DND-41 (cell line): ENCODE results near the gene CTU2.

Experiments used
- ATAC-seq: fragments of 200-7000 bp; cut with Tn5 transposase; 3 replicates; pipeline ENCODE4 v1.9.1; 2021; ENCODE audit warnings: low read depth; ENCODE audit not compliant: insufficient read depth
- DNase-seq: peaks from one replicate; pipeline ENCODE4 v3.0.0-alpha.2; 2020
- H2AFZ ChIP-seq: 2 replicates; pipeline ENCODE4 v1.6.0; 2012; ENCODE audit warnings: low read depth, low read length
- H3K27ac ChIP-seq: 2 replicates; pipeline ENCODE4 v1.5.1; 2012; ENCODE audit warnings: low read length, inconsistent platforms
- H3K27me3 ChIP-seq: fragments of 200-600 bp; sonication (generic); 2 replicates; pipeline ENCODE4 v1.6.0; 2012; ENCODE audit warnings: low read length, mild to moderate bottlenecking, inconsistent platforms; ENCODE audit not compliant: insufficient read depth, poor library complexity
- H3K36me3 ChIP-seq: 2 replicates; pipeline ENCODE4 v1.5.1; 2012; ENCODE audit warnings: low read length, inconsistent platforms; ENCODE audit not compliant: insufficient read depth
- H3K4me1 ChIP-seq: 2 replicates; pipeline ENCODE4 v1.5.1; 2012; ENCODE audit warnings: mild to moderate bottlenecking, low read length; ENCODE audit not compliant: insufficient read depth
- H3K4me2 ChIP-seq: 2 replicates; pipeline ENCODE4 v1.6.0; 2012; ENCODE audit warnings: mild to moderate bottlenecking, moderate library complexity, low read length, inconsistent platforms; ENCODE audit not compliant: insufficient read depth
- H3K4me3 ChIP-seq, 2 experiments: fragments of 200-600 bp in 1 of 2; shearing (Covaris generic) in 1 of 2; 2 replicates each; pipeline ENCODE4 v1.5.1; 2012 to 2016; ENCODE audit warnings: inconsistent platforms in 2 of 2, low read length in 2 of 2, mild to moderate bottlenecking in 2 of 2, low read depth in 1 of 2, moderate library complexity in 1 of 2
- H3K79me2 ChIP-seq: 2 replicates; pipeline ENCODE4 v1.6.0; 2012; ENCODE audit warnings: low read length, inconsistent platforms; ENCODE audit not compliant: insufficient read depth
- H3K9ac ChIP-seq: 2 replicates; pipeline ENCODE4 v1.6.0; 2012; ENCODE audit warnings: low read depth, mild to moderate bottlenecking, inconsistent platforms, low read length, moderate library complexity
- H3K9me3 ChIP-seq: 2 replicates; pipeline ENCODE4 v1.5.1; 2012; ENCODE audit warnings: low read length, moderate library complexity, mild to moderate bottlenecking, inconsistent platforms; ENCODE audit not compliant: insufficient read depth, severe bottlenecking
- H4K20me1 ChIP-seq: 2 replicates; pipeline ENCODE4 v1.6.0; 2012; ENCODE audit warnings: low read length; ENCODE audit not compliant: insufficient read depth
- CTCF ChIP-seq: IDR thresholded peaks from 2 replicates; pipeline ENCODE4 v1.5.1; 2012; ENCODE audit warnings: borderline replicate concordance, low read length, moderate library complexity, mild to moderate bottlenecking; ENCODE audit not compliant: poor library complexity, severe bottlenecking; ENCODE audit errors: extremely low read depth
- EZH2 ChIP-seq: IDR thresholded peaks from 3 replicates; pipeline ENCODE4 v1.6.1; 2012; ENCODE audit warnings: borderline replicate concordance, low read depth, mild to moderate bottlenecking, moderate library complexity, low read length, inconsistent platforms; ENCODE audit not compliant: severe bottlenecking

CTU2 gene

GRCh38 chr16:88716201-88716600 is 9.9 kb downstream of the CTU2 start:
- no peaks in the 10 kb centered on the region for H3K4me1 ChIP-seq
- peaks cover 53% of the 10 kb centered on the region for H4K20me1 ChIP-seq
- peaks cover 80% of the 10 kb centered on the region for H3K36me3 ChIP-seq
- H3K27ac ChIP-seq = no peak overlapping the region
- H3K9me3 ChIP-seq = no peaks in the 10 kb centered on the region
- no peak overlapping the region for H3K9ac ChIP-seq
- H3K79me2 ChIP-seq = peaks cover 7% of the 10 kb centered on the region; the same call in 1 of the 2 replicates
- H3K27me3 ChIP-seq = no peaks in the 10 kb centered on the region
- H2AFZ ChIP-seq = no peak overlapping the region
- ATAC-seq (no peak), DNase-seq (no peak)
- H3K4me3 ChIP-seq = no peak overlapping the region
- H3K4me2 ChIP-seq = no peak overlapping the region
- no peak for TF ChIP-seq CTCF
- TF ChIP-seq EZH2 = no peak

- no peak for ATAC-seq
Measured at GRCh38 chr16:88716601-88717001, 10.3 kb downstream of the CTU2 start.

GRCh38 chr16:88718178-88718577 is 11.9 kb downstream of the CTU2 start:
- Histone ChIP-seq H3K4me2 (no peak overlapping the region), H3K79me2 (no peaks in the 10 kb centered on the region), H3K36me3 (peaks cover 99% of the 10 kb centered on the region), H3K27me3 (no peaks in the 10 kb centered on the region), H2AFZ (no peak overlapping the region), H3K27ac (no peak overlapping the region), H3K9ac (no peak overlapping the region), H3K4me3 (no peak overlapping the region), H3K4me1 (no peaks in the 10 kb centered on the region), H3K9me3 (no peaks in the 10 kb centered on the region), H4K20me1 (peaks cover 46% of the 10 kb centered on the region)
- no peak for TF ChIP-seq CTCF
- no peak for TF ChIP-seq EZH2
- ATAC-seq (no peak), DNase-seq (no peak)

More at GRCh38 chr16:88716601-88717001, 10.3 kb downstream of the CTU2 start:
- Histone ChIP-seq H3K9me3 (no peaks in the 10 kb centered on the region), H3K79me2 (peaks cover 5% of the 10 kb centered on the region; the same call in 1 of the 2 replicates), H3K9ac (no peak overlapping the region), H4K20me1 (peaks cover 50% of the 10 kb centered on the region), H3K4me1 (no peaks in the 10 kb centered on the region), H2AFZ (no peak overlapping the region), H3K4me2 (no peak overlapping the region), H3K4me3 (no peak overlapping the region), H3K36me3 (peaks cover 84% of the 10 kb centered on the region), H3K27me3 (no peaks in the 10 kb centered on the region), H3K27ac (no peak overlapping the region)
- no peak for DNase-seq
- TF ChIP-seq CTCF = no peak
- TF ChIP-seq EZH2 = no peak

GRCh38 chr16:88719267-88719932 is 13.1 kb downstream of the CTU2 start:
- no peak for ATAC-seq
- Histone ChIP-seq H3K4me2 (no peak overlapping the region), H3K9me3 (no peaks in the 10 kb centered on the region), H2AFZ (no peak overlapping the region), H3K27ac (no peak overlapping the region), H3K36me3 (peaks cover 99% of the 10 kb centered on the region), H3K79me2 (no peaks in the 10 kb centered on the region), H3K9ac (no peak overlapping the region), H3K27me3 (no peaks in the 10 kb centered on the region), H3K4me3 (no peak overlapping the region), H3K4me1 (no peaks in the 10 kb centered on the region), H4K20me1 (peaks cover 34% of the 10 kb centered on the region)
- no peak for DNase-seq
- TF ChIP-seq EZH2 = no peak
- TF ChIP-seq CTCF = no peak
